SH-SY5Y (cell line): ENCODE data around the gene GPR148.

ENCODE experiments used
- GATA2 ChIP-seq: IDR thresholded peaks from 2 replicates; pipeline ENCODE4 v1.6.1; 2011; ENCODE audit warnings: mild to moderate bottlenecking, low read depth, low read length
- GATA3 ChIP-seq: IDR thresholded peaks from 2 replicates; pipeline ENCODE4 v1.6.1; 2011; ENCODE audit warnings: low read depth, mild to moderate bottlenecking, low read length, moderate library complexity

GRCh38 chr2:130762910-130763385, 34.1 kb downstream of the GPR148 start:
- TF ChIP-seq GATA2 (no peak), GATA3 (no peak)
